A673 (cell line): ENCODE data around the gene DYRK1A.

Source experiments
- EZH2 ChIP-seq: fragments of 200-600 bp; sonication (generic); IDR thresholded peaks from 2 replicates; pipeline ENCODE4 v1.6.1; 2017; ENCODE audit warnings: borderline replicate concordance, low read depth, mild to moderate bottlenecking, mixed read lengths, antibody characterized with exemption, low read length; ENCODE audit not compliant: poor library complexity, severe bottlenecking
- TF ChIP-seq, protein P1 (sequence below): fragments of 300-800, 200-600 bp; sonication (generic); conservative IDR thresholded peaks from 2 replicates; pipeline ENCODE4 v1.5.1; 2017; ENCODE audit warnings: low read depth, mild to moderate bottlenecking, antibody characterized with exemption, low read length, moderate library complexity, mixed read lengths

DNA sequence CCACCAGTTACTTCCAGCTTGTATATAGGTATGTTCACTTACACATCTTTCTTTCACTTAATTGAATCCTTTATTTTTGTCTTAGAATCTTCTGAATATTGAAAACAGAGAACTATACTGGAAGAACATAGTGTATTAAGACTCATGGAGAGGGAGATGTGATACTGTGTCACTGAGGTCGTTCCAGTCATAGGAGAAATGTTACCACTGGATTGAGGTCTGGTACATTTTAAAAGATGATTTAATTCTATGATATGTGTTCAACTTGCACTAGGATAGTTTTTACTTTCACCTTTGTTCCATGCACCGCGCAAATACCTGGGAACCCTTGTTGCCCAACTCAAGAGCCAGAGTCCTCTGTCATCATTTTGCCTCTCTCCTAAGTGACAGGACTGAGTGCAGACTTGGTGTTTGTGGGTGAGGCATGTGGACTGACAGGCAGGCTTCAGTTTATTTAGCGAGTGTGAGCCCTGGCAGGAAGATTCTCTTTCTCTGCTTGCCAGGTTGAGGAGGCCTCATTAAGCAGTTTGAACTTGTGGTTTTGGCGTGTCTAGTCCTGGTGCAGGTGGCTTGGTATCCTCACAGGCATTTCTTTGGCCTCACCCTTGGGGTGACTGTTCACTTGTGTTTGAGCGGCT lies 63.7 kb downstream of the DYRK1A start:
- TF ChIP-seq EZH2 = no peak
- TF ChIP-seq, protein P1, sequence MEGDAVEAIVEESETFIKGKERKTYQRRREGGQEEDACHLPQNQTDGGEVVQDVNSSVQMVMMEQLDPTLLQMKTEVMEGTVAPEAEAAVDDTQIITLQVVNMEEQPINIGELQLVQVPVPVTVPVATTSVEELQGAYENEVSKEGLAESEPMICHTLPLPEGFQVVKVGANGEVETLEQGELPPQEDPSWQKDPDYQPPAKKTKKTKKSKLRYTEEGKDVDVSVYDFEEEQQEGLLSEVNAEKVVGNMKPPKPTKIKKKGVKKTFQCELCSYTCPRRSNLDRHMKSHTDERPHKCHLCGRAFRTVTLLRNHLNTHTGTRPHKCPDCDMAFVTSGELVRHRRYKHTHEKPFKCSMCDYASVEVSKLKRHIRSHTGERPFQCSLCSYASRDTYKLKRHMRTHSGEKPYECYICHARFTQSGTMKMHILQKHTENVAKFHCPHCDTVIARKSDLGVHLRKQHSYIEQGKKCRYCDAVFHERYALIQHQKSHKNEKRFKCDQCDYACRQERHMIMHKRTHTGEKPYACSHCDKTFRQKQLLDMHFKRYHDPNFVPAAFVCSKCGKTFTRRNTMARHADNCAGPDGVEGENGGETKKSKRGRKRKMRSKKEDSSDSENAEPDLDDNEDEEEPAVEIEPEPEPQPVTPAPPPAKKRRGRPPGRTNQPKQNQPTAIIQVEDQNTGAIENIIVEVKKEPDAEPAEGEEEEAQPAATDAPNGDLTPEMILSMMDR = no peak
